Activated effector memory CD4-positive, alpha-beta T cell treated with Interleukin-2 at 50 U/mL for 16 hours (primary cell): ENCODE data around the gene SLC24A2.
"Not testable (repeated sequence)": the region's sequence is repeated elsewhere in the genome, so short reads cannot be mapped to it uniquely, and the experiment has no call there.

Experiments used
- DNase-seq: peaks from one replicate; pipeline ENCODE4 v3.0.0-alpha.2; 2020

Gene SLC24A2

GRCh38 chr9:19788614-19789271 is at the start of gene SLC24A2:
SLC24A2 (minus strand) TSS chr9:19789037.
- DNase-seq = no peak

- not testable (repeated sequence) for DNase-seq
These were observed 44.5 kb upstream of the SLC24A2 start for GRCh38 chr9:19833331-19833730.

GRCh38 chr9:19830796-19831195 is 42.0 kb upstream of the SLC24A2 start:
- no peak for DNase-seq

GRCh38 chr9:19828576-19829109 is 39.8 kb upstream of the SLC24A2 start:
- no peak for DNase-seq

GRCh38 chr9:19816769-19817168 is 27.9 kb upstream of the SLC24A2 start:
- DNase-seq = no peak

GRCh38 chr9:19812194-19812593 is 23.4 kb upstream of the SLC24A2 start:
- DNase-seq = no peak

- no peak for DNase-seq
These were observed 20.8 kb upstream of the SLC24A2 start for GRCh38 chr9:19809422-19810269.

- DNase-seq = no peak
These were observed 18.5 kb upstream of the SLC24A2 start for GRCh38 chr9:19807182-19807892.

GRCh38 chr9:19804431-19804830 is 15.6 kb upstream of the SLC24A2 start:
- DNase-seq = no peak

- no peak for DNase-seq
These were observed 12.0 kb upstream of the SLC24A2 start for GRCh38 chr9:19800884-19801283.

- DNase-seq = no peak
These were observed 10.9 kb upstream of the SLC24A2 start for GRCh38 chr9:19799784-19800183.

GRCh38 chr9:19788152-19788551 is 685 bp downstream of the SLC24A2 start:
- no peak for DNase-seq

- no peak for DNase-seq
These were observed 1.2 kb downstream of the SLC24A2 start for GRCh38 chr9:19787672-19788071.

GRCh38 chr9:19785230-19785629 is 3.6 kb downstream of the SLC24A2 start:
- DNase-seq = no peak

- no peak for DNase-seq
These were observed 4.7 kb downstream of the SLC24A2 start for GRCh38 chr9:19784136-19784535.

GRCh38 chr9:19783500-19783899 is 5.3 kb downstream of the SLC24A2 start:
- no peak for DNase-seq

- DNase-seq = no peak
These were observed 6.8 kb downstream of the SLC24A2 start for GRCh38 chr9:19782005-19782404.

- DNase-seq = no peak
These were observed 7.6 kb downstream of the SLC24A2 start for GRCh38 chr9:19781240-19781639.

GRCh38 chr9:19771446-19771845 is 17.4 kb downstream of the SLC24A2 start:
- DNase-seq = no peak

- no peak for DNase-seq
These were observed 17.9 kb downstream of the SLC24A2 start for GRCh38 chr9:19770973-19771372.

GRCh38 chr9:19769213-19769612 is 19.6 kb downstream of the SLC24A2 start:
- DNase-seq = no peak

GRCh38 chr9:19768798-19769197 is 20.0 kb downstream of the SLC24A2 start:
- DNase-seq = no peak

GRCh38 chr9:19759066-19759465 is 29.8 kb downstream of the SLC24A2 start:
- DNase-seq = no peak
